ENCODE data around the gene MSMP. TPM values are rescaled to one million over a fixed set of nuclear protein-coding genes. Genes with fewer than 3 reads are reported as not detected.

Gene MSMP
- total and polyA plus RNA-seq, 9 of the 15 experiments (the other 6 are each of a cell fraction or from before 2014, with no cell fraction given): 0.60 TPM; not detected in 8

DNA sequence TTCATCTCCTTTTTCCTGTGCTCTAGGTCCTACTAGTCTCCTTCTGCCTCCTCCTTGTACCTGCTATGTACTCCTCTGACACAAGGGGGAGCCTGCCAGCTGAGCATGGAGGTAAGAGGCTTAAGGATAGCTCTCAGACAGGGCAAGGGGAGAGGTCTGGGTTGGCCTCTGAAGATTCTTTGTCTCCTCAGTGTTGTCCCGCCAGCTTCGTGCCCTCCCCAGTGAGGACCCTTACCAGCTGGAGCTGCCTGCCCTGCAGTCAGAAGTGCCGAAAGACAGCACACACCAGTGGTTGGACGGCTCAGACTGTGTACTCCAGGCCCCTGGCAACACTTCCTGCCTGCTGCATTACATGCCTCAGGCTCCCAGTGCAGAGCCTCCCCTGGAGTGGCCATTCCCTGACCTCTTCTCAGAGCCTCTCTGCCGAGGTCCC, 17.9 kb downstream of the MSMP start (continued):
- TF ChIP-seq KHSRP (IDR thresholded peaks at IDR 0.05) (no peak), ZNF143 (CRISPR knock-in tag; IDR thresholded peaks at IDR 0.05) (no peak), CEBPB (tag; IDR thresholded peaks at IDR 0.05) (no peak), TSC22D4 (tag; IDR thresholded peaks at IDR 0.05) (no peak), KLF6 (CRISPR knock-in tag; IDR thresholded peaks at IDR 0.05; ENCODE audit: borderline replicate concordance) (no peak), ARNT (IDR thresholded peaks at IDR 0.05) (no peak), ZNF644 (tag; IDR thresholded peaks at IDR 0.05; ENCODE audit: low read depth) (no peak), CHD4 (IDR thresholded peaks at IDR 0.05; ENCODE audit: insufficient read depth, insufficient replicate concordance, low read depth, low read length, poor library complexity, severe bottlenecking) (no peak), SREBF2 (CRISPR knock-in tag; IDR thresholded peaks at IDR 0.05) (no peak), PHF21A (IDR thresholded peaks at IDR 0.05; ENCODE audit: borderline replicate concordance, low read depth) (no peak), FOXK1 (CRISPR knock-in tag; IDR thresholded peaks at IDR 0.05; ENCODE audit: borderline replicate concordance) (no peak), HEY1 (CRISPR knock-in tag; IDR thresholded peaks at IDR 0.05; ENCODE audit: borderline replicate concordance) (no peak), RFX5 (IDR thresholded peaks at IDR 0.05; ENCODE audit: low read depth, low read length) (no peak), SIRT6 (IDR thresholded peaks at IDR 0.05; ENCODE audit: low read depth, low read length) (no peak), CBX8 (IDR thresholded peaks at IDR 0.05; ENCODE audit: borderline replicate concordance, extremely low read depth, low read depth, low read length, poor library complexity, severe bottlenecking) (no peak), SMC3 (conservative IDR thresholded peaks at IDR 0.05; ENCODE audit: insufficient read depth, low read depth, low read length) (peak; percentile 65), ESRRA (IDR thresholded peaks at IDR 0.05; ENCODE audit: borderline replicate concordance, low read depth) (no peak)
- TF ChIP-seq, protein P1, sequence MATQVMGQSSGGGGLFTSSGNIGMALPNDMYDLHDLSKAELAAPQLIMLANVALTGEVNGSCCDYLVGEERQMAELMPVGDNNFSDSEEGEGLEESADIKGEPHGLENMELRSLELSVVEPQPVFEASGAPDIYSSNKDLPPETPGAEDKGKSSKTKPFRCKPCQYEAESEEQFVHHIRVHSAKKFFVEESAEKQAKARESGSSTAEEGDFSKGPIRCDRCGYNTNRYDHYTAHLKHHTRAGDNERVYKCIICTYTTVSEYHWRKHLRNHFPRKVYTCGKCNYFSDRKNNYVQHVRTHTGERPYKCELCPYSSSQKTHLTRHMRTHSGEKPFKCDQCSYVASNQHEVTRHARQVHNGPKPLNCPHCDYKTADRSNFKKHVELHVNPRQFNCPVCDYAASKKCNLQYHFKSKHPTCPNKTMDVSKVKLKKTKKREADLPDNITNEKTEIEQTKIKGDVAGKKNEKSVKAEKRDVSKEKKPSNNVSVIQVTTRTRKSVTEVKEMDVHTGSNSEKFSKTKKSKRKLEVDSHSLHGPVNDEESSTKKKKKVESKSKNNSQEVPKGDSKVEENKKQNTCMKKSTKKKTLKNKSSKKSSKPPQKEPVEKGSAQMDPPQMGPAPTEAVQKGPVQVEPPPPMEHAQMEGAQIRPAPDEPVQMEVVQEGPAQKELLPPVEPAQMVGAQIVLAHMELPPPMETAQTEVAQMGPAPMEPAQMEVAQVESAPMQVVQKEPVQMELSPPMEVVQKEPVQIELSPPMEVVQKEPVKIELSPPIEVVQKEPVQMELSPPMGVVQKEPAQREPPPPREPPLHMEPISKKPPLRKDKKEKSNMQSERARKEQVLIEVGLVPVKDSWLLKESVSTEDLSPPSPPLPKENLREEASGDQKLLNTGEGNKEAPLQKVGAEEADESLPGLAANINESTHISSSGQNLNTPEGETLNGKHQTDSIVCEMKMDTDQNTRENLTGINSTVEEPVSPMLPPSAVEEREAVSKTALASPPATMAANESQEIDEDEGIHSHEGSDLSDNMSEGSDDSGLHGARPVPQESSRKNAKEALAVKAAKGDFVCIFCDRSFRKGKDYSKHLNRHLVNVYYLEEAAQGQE (IDR thresholded peaks at IDR 0.05; ENCODE audit: borderline replicate concordance): peak; percentile 50; the same call in 1 of the 2 replicates
- TF ChIP-seq, protein P1 (CRISPR knock-in tag; IDR thresholded peaks at IDR 0.05; ENCODE audit: low read depth): no peak
- TF ChIP-seq, protein P2, sequence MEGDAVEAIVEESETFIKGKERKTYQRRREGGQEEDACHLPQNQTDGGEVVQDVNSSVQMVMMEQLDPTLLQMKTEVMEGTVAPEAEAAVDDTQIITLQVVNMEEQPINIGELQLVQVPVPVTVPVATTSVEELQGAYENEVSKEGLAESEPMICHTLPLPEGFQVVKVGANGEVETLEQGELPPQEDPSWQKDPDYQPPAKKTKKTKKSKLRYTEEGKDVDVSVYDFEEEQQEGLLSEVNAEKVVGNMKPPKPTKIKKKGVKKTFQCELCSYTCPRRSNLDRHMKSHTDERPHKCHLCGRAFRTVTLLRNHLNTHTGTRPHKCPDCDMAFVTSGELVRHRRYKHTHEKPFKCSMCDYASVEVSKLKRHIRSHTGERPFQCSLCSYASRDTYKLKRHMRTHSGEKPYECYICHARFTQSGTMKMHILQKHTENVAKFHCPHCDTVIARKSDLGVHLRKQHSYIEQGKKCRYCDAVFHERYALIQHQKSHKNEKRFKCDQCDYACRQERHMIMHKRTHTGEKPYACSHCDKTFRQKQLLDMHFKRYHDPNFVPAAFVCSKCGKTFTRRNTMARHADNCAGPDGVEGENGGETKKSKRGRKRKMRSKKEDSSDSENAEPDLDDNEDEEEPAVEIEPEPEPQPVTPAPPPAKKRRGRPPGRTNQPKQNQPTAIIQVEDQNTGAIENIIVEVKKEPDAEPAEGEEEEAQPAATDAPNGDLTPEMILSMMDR (IDR thresholded peaks at IDR 0.05 in 2 of 3, conservative IDR thresholded peaks at IDR 0.05 in 1 of 3; ENCODE audit: insufficient read depth in 2 of 3, low read depth in 1 of 3, low read length in 3 of 3): peak; percentile 76 to 79 (median 77)

Data from K562 (cell line).